ENCODE data around the gene CLEC16A. TPM values are rescaled to one million over a fixed set of nuclear protein-coding genes. Genes with fewer than 3 reads are reported as not detected.

Gene CLEC16A
- total RNA-seq, 3 donors from 2014 or later, result 20.0 to 35.3 (median 33.1) TPM

GRCh38 chr16:10981697-10982216 lies 37.4 kb downstream of the CLEC16A start:
- TF ChIP-seq POLR2A (IDR thresholded peaks at IDR 0.05), result no peak
- no peak for TF ChIP-seq CTCF (IDR thresholded peaks at IDR 0.05)
- no peak for TF ChIP-seq POLR2AphosphoS5 (IDR thresholded peaks at IDR 0.05)
- Histone ChIP-seq H3K4me3 (no peak overlapping the region), H3K36me3 (no peaks in the 10 kb centered on the region), H3K27ac (peak overlapping the region in 1 of 2 donors; percentile 49), H3K9me3 (no peaks in the 10 kb centered on the region), H3K4me1 (peaks cover 0 to 5% of the 10 kb centered on the region in 2 donors), H3K27me3 (no peaks in the 10 kb centered on the region)
- no peak for DNase-seq (ENCODE audit: low spot score in 2 of 2)
- intact Hi-C loops (cut with DNase I; ENCODE audit: low total_unique reads), result no loop called here

- TF ChIP-seq POLR2AphosphoS5 (IDR thresholded peaks at IDR 0.05) (no peak), POLR2A (IDR thresholded peaks at IDR 0.05) (no peak), CTCF (IDR thresholded peaks at IDR 0.05) (no peak)
- Histone ChIP-seq H3K4me1 (peaks cover 0 to 5% of the 10 kb centered on the region in 2 donors), H3K36me3 (no peaks in the 10 kb centered on the region), H3K9me3 (no peaks in the 10 kb centered on the region), H3K27ac (peak overlapping the region in 1 of 2 donors; percentile 49), H3K4me3 (no peak overlapping the region), H3K27me3 (no peaks in the 10 kb centered on the region)
- DNase-seq (ENCODE audit: low spot score in 2 of 2), result no peak
- intact Hi-C loops (cut with DNase I; ENCODE audit: low total_unique reads), result no loop called here
Measured at GRCh38 chr16:10982465-10983150, 38.2 kb downstream of the CLEC16A start.

GRCh38 chr16:10983159-10983558 lies 38.8 kb downstream of the CLEC16A start:
- Histone ChIP-seq H3K4me1 (peaks cover 0 to 5% of the 10 kb centered on the region in 2 donors), H3K9me3 (no peaks in the 10 kb centered on the region), H3K27ac (no peak overlapping the region), H3K27me3 (no peaks in the 10 kb centered on the region), H3K36me3 (no peaks in the 10 kb centered on the region), H3K4me3 (no peak overlapping the region)
- DNase-seq (ENCODE audit: low spot score in 2 of 2), result no peak
- intact Hi-C loops (cut with DNase I; ENCODE audit: low total_unique reads), result no loop called here
- TF ChIP-seq POLR2A (IDR thresholded peaks at IDR 0.05) (no peak), CTCF (IDR thresholded peaks at IDR 0.05) (no peak), POLR2AphosphoS5 (IDR thresholded peaks at IDR 0.05) (no peak)

- no peaks in the 10 kb centered on the region for H3K9me3 ChIP-seq
- peaks cover 0 to 5% of the 10 kb centered on the region in 2 donors for H3K4me1 ChIP-seq
- no peak overlapping the region for H3K27ac ChIP-seq
- TF ChIP-seq CTCF (IDR thresholded peaks at IDR 0.05), result no peak
- TF ChIP-seq POLR2AphosphoS5 (IDR thresholded peaks at IDR 0.05), result no peak
- TF ChIP-seq POLR2A (IDR thresholded peaks at IDR 0.05), result no peak
- no peaks in the 10 kb centered on the region for H3K27me3 ChIP-seq
- no peaks in the 10 kb centered on the region for H3K36me3 ChIP-seq
- DNase-seq (ENCODE audit: low spot score in 2 of 2), result no peak
- intact Hi-C loops (cut with DNase I; ENCODE audit: low total_unique reads), result no loop called here
- no peak overlapping the region for H3K4me3 ChIP-seq
Measured at GRCh38 chr16:10984509-10984908, 40.1 kb downstream of the CLEC16A start.

GRCh38 chr16:10987361-10988163 lies 43.2 kb downstream of the CLEC16A start:
- no peaks in the 10 kb centered on the region for H3K27me3 ChIP-seq
- intact Hi-C loops (cut with DNase I; ENCODE audit: low total_unique reads), result no loop called here
- peak overlapping the region; percentile 16 to 58 for H3K27ac ChIP-seq
- DNase-seq (ENCODE audit: low spot score in 2 of 2), result no peak
- no peak for TF ChIP-seq CTCF (IDR thresholded peaks at IDR 0.05)
- no peak for TF ChIP-seq POLR2AphosphoS5 (IDR thresholded peaks at IDR 0.05)
- no peak for TF ChIP-seq POLR2A (IDR thresholded peaks at IDR 0.05)
- no peaks in the 10 kb centered on the region for H3K9me3 ChIP-seq
- H3K36me3 ChIP-seq, result no peaks in the 10 kb centered on the region
- no peaks in the 10 kb centered on the region for H3K4me1 ChIP-seq
- no peak overlapping the region for H3K4me3 ChIP-seq

Measured in breast epithelium (tissue), 4 donors.